HepG2 (cell line): Measurements from ENCODE around the gene LYRM4. TPM values are rescaled to one million over a fixed set of nuclear protein-coding genes. Genes with fewer than 3 reads are reported as not detected.

Source experiments
- CBX5 ChIP-seq: sonication (generic); formaldehyde crosslinking; IDR thresholded peaks from 2 replicates; pipeline ENCODE4 v1.4.0; 2020; ENCODE audit warnings: missing genetic modification reagents, borderline replicate concordance
- HMGXB3 ChIP-seq: sonication (generic); formaldehyde crosslinking; IDR thresholded peaks from 2 replicates; pipeline ENCODE4 v1.4.0; 2020; ENCODE audit warnings: missing genetic modification reagents, borderline replicate concordance
- HNRNPLL ChIP-seq: fragments of 200-400 bp; formaldehyde crosslinking; IDR thresholded peaks from 2 replicates; pipeline ENCODE4 v1.6.1; 2017; ENCODE audit warnings: mild to moderate bottlenecking, low read depth, low read length; ENCODE audit not compliant: poor library complexity, severe bottlenecking
- KMT2B ChIP-seq: IDR thresholded peaks from 2 replicates; pipeline ENCODE4 v1.6.1; 2016; ENCODE audit warnings: missing genetic modification reagents, missing compliant biosample characterization
- NFE2L2 ChIP-seq: fragments of 150-350 bp; IDR thresholded peaks from 2 replicates; pipeline ENCODE4 v1.6.1; 2014; ENCODE audit warnings: low read length
- SCMH1 ChIP-seq: sonication (generic); formaldehyde crosslinking; IDR thresholded peaks from 2 replicates; pipeline ENCODE4 v1.9.0; 2021; ENCODE audit warnings: missing genetic modification reagents, mild to moderate bottlenecking, borderline replicate concordance
- SNAPC2 ChIP-seq: sonication (generic); formaldehyde crosslinking; IDR thresholded peaks from 2 replicates; pipeline ENCODE4 v1.8.1; 2022; ENCODE audit warnings: mild to moderate bottlenecking, missing genetic modification reagents
- XBP1 ChIP-seq: sonication (generic); formaldehyde crosslinking; IDR thresholded peaks from 2 replicates; pipeline ENCODE4 v1.5.0; 2020; ENCODE audit warnings: missing genetic modification reagents
- ZBTB49 ChIP-seq: sonication (generic); formaldehyde crosslinking; IDR thresholded peaks from 2 replicates; pipeline ENCODE4 v1.4.0; 2020; ENCODE audit warnings: missing genetic modification reagents, borderline replicate concordance
- ZNF264 ChIP-seq: sonication (generic); formaldehyde crosslinking; IDR thresholded peaks from 2 replicates; pipeline ENCODE4 v1.4.0; 2020; ENCODE audit warnings: missing genetic modification reagents
- ZNF468 ChIP-seq: sonication (generic); formaldehyde crosslinking; IDR thresholded peaks from 2 replicates; pipeline ENCODE4 v1.8.0; 2022; ENCODE audit warnings: mild to moderate bottlenecking, moderate library complexity, missing genetic modification reagents
- ZNF496 ChIP-seq: sonication (generic); formaldehyde crosslinking; IDR thresholded peaks from 2 replicates; pipeline ENCODE4 v1.8.1; 2023; ENCODE audit warnings: mild to moderate bottlenecking, moderate library complexity, missing genetic modification reagents; ENCODE audit not compliant: insufficient replicate concordance
- ZNF687 ChIP-seq: sonication (generic); formaldehyde crosslinking; IDR thresholded peaks from 2 replicates; pipeline ENCODE4 v1.5.1; 2020; ENCODE audit warnings: mild to moderate bottlenecking, missing genetic modification reagents, moderate library complexity
- polyA plus RNA-seq, 8 experiments: library from polyadenylated mRNA; depleted of rRNA in 3 of 8; stranded (reverse) in 7 of 8; unstranded in 1 of 8; fragments of >200 nt; fragmentation: Illumina TruSeq in 4 of 8; extraction: Trizol in 4 of 8; gene quantifications; 2 replicates each; pipeline versions ENCODE4 v1.2.1 to v1.2.3, GENCODE V29; 2011 to 2016; ENCODE audit warnings: low read depth in 4 of 8, missing spikeins in 1 of 8, mixed read lengths in 1 of 8; ENCODE audit not compliant: insufficient read depth in 1 of 8
- total RNA-seq, 5 experiments: library from RNA; depleted of rRNA; stranded (reverse); fragments of >200 nt; fragmentation: Illumina TruSeq; extraction: Trizol; gene quantifications; 2 replicates each; pipeline ENCODE4 v1.2.3, GENCODE V29; 2016; ENCODE audit warnings: low read depth in 1 of 5

LYRM4 gene
- total and polyA plus RNA-seq, 2 of the 13 experiments (the other 11 are each of a cell fraction or from before 2014, with no cell fraction given), result 64.6 to 67.5 TPM

- TF ChIP-seq ZNF687 (CRISPR knock-in tag), result no peak; the same call in 1 of the 2 replicates
- TF ChIP-seq HNRNPLL, result no peak
- TF ChIP-seq XBP1 (CRISPR knock-in tag), result no peak
- TF ChIP-seq ZNF496 (CRISPR knock-in tag), result no peak
- TF ChIP-seq ZBTB49, result no peak
- peak; percentile 65; the same call in 1 of the 2 replicates for TF ChIP-seq CBX5 (CRISPR knock-in tag)
- 0 out of 2 replicates have a peak, but pooled peaks have one; percentile 31 for TF ChIP-seq SNAPC2
- TF ChIP-seq NFE2L2, result no peak
- TF ChIP-seq HMGXB3 (CRISPR knock-in tag), result peak; percentile 74
- no peak for TF ChIP-seq SCMH1
- TF ChIP-seq ZNF264, result no peak
- TF ChIP-seq ZNF468 (CRISPR knock-in tag), result no peak
- TF ChIP-seq KMT2B (CRISPR knock-in tag), result no peak
Measured at GRCh38 chr6:5059036-5059896, 201.5 kb downstream of the LYRM4 start (continued).
